Gastroesophageal sphincter (tissue), 4 donors: ENCODE data around the gene ALDH16A1. TPM values are rescaled to one million over a fixed set of nuclear protein-coding genes. Genes with fewer than 3 reads are reported as not detected.
A peak's percentile ranks its signal among the peaks of the same experiment; 100 is the strongest.

Experiments used
- ATAC-seq: fragments of 150-250 bp; one replicate; pipeline ENCODE4 v1.9.1; 2016; ENCODE audit warnings: mild to moderate bottlenecking, moderate library complexity
- H3K27ac ChIP-seq, 4 donors: fragments of 200-600 bp; sonication (generic) in 3 of 4; 1 replicate in 3 of 4; 2 replicates in 1 of 4; pipeline ENCODE4 v1.5.1; 2016 to 2019
- H3K27me3 ChIP-seq: fragments of 200-600 bp; sonication (generic); one replicate; pipeline ENCODE4 v1.5.1; 2019
- H3K36me3 ChIP-seq, 2 donors: fragments of 200-600 bp; sonication (generic); one replicate each; pipeline ENCODE4 v1.5.1; 2019; ENCODE audit warnings: control low read depth in 1 of 2
- H3K4me1 ChIP-seq, 3 donors: fragments of 200-600 bp; sonication (generic); 1 replicate in 2 of 3; 2 replicates in 1 of 3; pipeline ENCODE4 v1.5.1; 2016 to 2019; ENCODE audit warnings: control low read depth in 2 of 3
- H3K4me3 ChIP-seq, 2 donors: fragments of 200-600 bp; sonication (generic); one replicate each; pipeline ENCODE4 v1.5.1; 2019; ENCODE audit warnings: mild to moderate bottlenecking in 1 of 2, moderate library complexity in 1 of 2
- H3K9me3 ChIP-seq, 3 donors: fragments of 200-600 bp; sonication (generic); one replicate each; pipeline ENCODE4 v1.5.1; 2017 to 2019; ENCODE audit warnings: control low read depth in 2 of 3
- CTCF ChIP-seq, 4 experiments: fragments of 200-600 bp in 2 of 4; fragments of 450-650 bp in 2 of 4; sonication (generic) in 1 of 4; IDR thresholded peaks; one replicate each; pipeline ENCODE4 v1.5.1; 2017 to 2019; ENCODE audit warnings: antibody characterized with exemption in 4 of 4, mild to moderate bottlenecking in 2 of 4, moderate library complexity in 2 of 4
- EP300 ChIP-seq: sonication (generic); formaldehyde crosslinking; IDR thresholded peaks from one replicate; pipeline ENCODE4 v1.6.1; 2017; ENCODE audit warnings: antibody characterized with exemption, mild to moderate bottlenecking
- POLR2A ChIP-seq, 2 donors: fragments of 450-650 bp; IDR thresholded peaks; one replicate each; pipeline ENCODE4 v1.6.1; 2017; ENCODE audit warnings: antibody characterized with exemption in 2 of 2, mild to moderate bottlenecking in 2 of 2, moderate library complexity in 1 of 2
- POLR2AphosphoS5 ChIP-seq: sonication (generic); formaldehyde crosslinking; IDR thresholded peaks from one replicate; pipeline ENCODE4 v1.6.1; 2017; ENCODE audit warnings: antibody characterized with exemption
- WGBS, 2 donors: methylation state at CpG; one replicate each; pipeline ENCODE4 v1.1.5; 2018; ENCODE audit warnings: low coverage in 1 of 2; 5-methylcytosine and 5-hydroxymethylcytosine counted together
- total RNA-seq, 4 donors: library from RNA; depleted of rRNA; stranded (reverse); fragments of >200 nt; gene quantifications; one replicate each; pipeline ENCODE4 v1.1.0, GENCODE V29; 2016

The ALDH16A1 gene
- total RNA-seq, 4 donors from 2014 or later, result 11.8 to 34.4 (median 22.2) TPM

GRCh38 chr19:49481020-49481683 lies 28.1 kb downstream of the ALDH16A1 start:
- no peaks in the 10 kb centered on the region for H3K9me3 ChIP-seq
- H3K27me3 ChIP-seq, result no peaks in the 10 kb centered on the region
- ATAC-seq, result no peak
- TF ChIP-seq EP300 (no peak), POLR2A (IDR thresholded peaks at IDR 0.05) (no peak), POLR2AphosphoS5 (no peak), CTCF (IDR thresholded peaks at IDR 0.05) (no peak)
- peaks cover 0 to 56% of the 10 kb centered on the region in 2 donors for H3K36me3 ChIP-seq
- H3K27ac ChIP-seq, result no peak overlapping the region
- H3K4me1 ChIP-seq, result peaks cover 0 to 18% (median 4%) of the 10 kb centered on the region in 3 donors
- no peak overlapping the region for H3K4me3 ChIP-seq
- WGBS, 2 donors, result 71 to 82% methylated on average over 1 to 6 of the region's 7 CpGs

GRCh38 chr19:49486232-49486631 lies 33.2 kb downstream of the ALDH16A1 start:
- Histone ChIP-seq H3K36me3 (peaks cover 7 to 68% of the 10 kb centered on the region in 2 donors), H3K27me3 (no peaks in the 10 kb centered on the region), H3K27ac (peak overlapping the region in 3 of 4 donors; percentile 90 to 93 (median 91)), H3K4me3 (no peak overlapping the region), H3K9me3 (no peaks in the 10 kb centered on the region), H3K4me1 (peaks cover 7 to 39% (median 18%) of the 10 kb centered on the region in 3 donors)
- no peak for ATAC-seq
- TF ChIP-seq CTCF (IDR thresholded peaks at IDR 0.05), result no peak
- no peak for TF ChIP-seq POLR2A (IDR thresholded peaks at IDR 0.05)
- no peak for TF ChIP-seq EP300
- no peak for TF ChIP-seq POLR2AphosphoS5
- 77 to 86% methylated on average over 2 to 4 of the region's 7 CpGs for WGBS, 2 donors

GRCh38 chr19:49486710-49487276 lies 33.8 kb downstream of the ALDH16A1 start:
- peaks cover 7 to 39% (median 18%) of the 10 kb centered on the region in 3 donors for H3K4me1 ChIP-seq
- no peaks in the 10 kb centered on the region for H3K9me3 ChIP-seq
- peak overlapping the region; percentile 27 to 93 (median 90) for H3K27ac ChIP-seq
- H3K36me3 ChIP-seq, result peaks cover 7 to 68% of the 10 kb centered on the region in 2 donors
- H3K27me3 ChIP-seq, result no peaks in the 10 kb centered on the region
- peak overlapping the region in 1 of 2 donors; percentile 73 for H3K4me3 ChIP-seq
- peak in 2 of 4 experiments; percentile 9 to 19 for TF ChIP-seq CTCF (IDR thresholded peaks at IDR 0.05)
- TF ChIP-seq EP300, result no peak
- WGBS, 2 donors, result 98 to 100% methylated on average over 2 to 7 of the region's 23 CpGs
- no peak for ATAC-seq

- Histone ChIP-seq H3K4me1 (peaks cover 7 to 39% (median 18%) of the 10 kb centered on the region in 3 donors), H3K36me3 (peaks cover 7 to 68% of the 10 kb centered on the region in 2 donors), H3K9me3 (no peaks in the 10 kb centered on the region), H3K27me3 (no peaks in the 10 kb centered on the region), H3K27ac (peak within 1 kb of the TSS; percentile 87 to 93 (median 92)), H3K4me3 (peak within 1 kb of the TSS; percentile 73 to 92)
- no peak for TF ChIP-seq EP300
- TF ChIP-seq CTCF (IDR thresholded peaks at IDR 0.05), result peak in 2 of 4 experiments; percentile 9 to 17
- peak; percentile 98 to 99 for TF ChIP-seq POLR2A (IDR thresholded peaks at IDR 0.05)
- TF ChIP-seq POLR2AphosphoS5, result peak; percentile 100
- ATAC-seq, result peak; percentile 99
- WGBS, 2 donors, result 0% methylated on average over 15 to 28 of the region's 57 CpGs
Measured at GRCh38 chr19:49487277-49488045, 34.4 kb downstream of the ALDH16A1 start, which contains the start of gene RPL13A. RPL13A (plus strand) TSS chr19:49487608; CDS start chr19:49487630, 22 bp downstream.
